ENCODE measurements around the gene SIDT2. TPM values are rescaled to one million over a fixed set of nuclear protein-coding genes. Genes with fewer than 3 reads are reported as not detected.

SIDT2 gene
- total RNA-seq, 1 experiment from 2014 or later: 30.6 TPM

- Histone ChIP-seq H3K9ac (ENCODE audit: low read length) (peak overlapping the region; percentile 87), H3K27ac (ENCODE audit: low read length) (peak overlapping the region; percentile 65), H3K4me1 (ENCODE audit: low read length) (peaks cover 13% of the 10 kb centered on the region), H3K9me3 (ENCODE audit: low read length) (no peaks in the 10 kb centered on the region), H3K36me3 (ENCODE audit: insufficient read depth, low read length) (no peaks in the 10 kb centered on the region), H3K79me2 (ENCODE audit: low read length) (peaks cover 50% of the 10 kb centered on the region), H2AFZ (ENCODE audit: low read length) (no peak overlapping the region), H3K27me3 (ENCODE audit: low read length) (no peaks in the 10 kb centered on the region), H3K4me3 (ENCODE audit: low read length) (peak overlapping the region; percentile 92), H3K9me2 (replicated peaks; ENCODE audit: insufficient read depth, low read length) (no peaks in the 10 kb centered on the region), H3K4me2 (ENCODE audit: low read depth, low read length, poor library complexity, severe bottlenecking) (peak overlapping the region; percentile 87), H4K20me1 (ENCODE audit: insufficient read depth, low read depth, low read length) (peaks cover 14% of the 10 kb centered on the region; the same call in 1 of the 2 replicates)
- peak; percentile 68 for DNase-seq
These were observed 33.8 kb upstream of the SIDT2 start for GRCh38 chr11:117144477-117145392.

GRCh38 chr11:117145393-117145761, 33.2 kb upstream of the SIDT2 start:
- peak overlapping the region; percentile 87 for H3K4me2 ChIP-seq (ENCODE audit: low read depth, low read length, poor library complexity, severe bottlenecking)
- H3K4me3 ChIP-seq (ENCODE audit: low read length): peak overlapping the region; percentile 92
- DNase-seq: no peak
- peak overlapping the region; percentile 87 for H3K9ac ChIP-seq (ENCODE audit: low read length)
- no peaks in the 10 kb centered on the region for H3K36me3 ChIP-seq (ENCODE audit: insufficient read depth, low read length)
- H3K4me1 ChIP-seq (ENCODE audit: low read length): peaks cover 13% of the 10 kb centered on the region
- no peak overlapping the region; the same call in 1 of the 2 replicates for H3K27ac ChIP-seq (ENCODE audit: low read length)
- no peaks in the 10 kb centered on the region for H3K9me3 ChIP-seq (ENCODE audit: low read length)
- H3K27me3 ChIP-seq (ENCODE audit: low read length): no peaks in the 10 kb centered on the region
- peaks cover 56% of the 10 kb centered on the region for H3K79me2 ChIP-seq (ENCODE audit: low read length)
- H3K9me2 ChIP-seq (replicated peaks; ENCODE audit: insufficient read depth, low read length): no peaks in the 10 kb centered on the region
- H2AFZ ChIP-seq (ENCODE audit: low read length): no peak overlapping the region
- peaks cover 14% of the 10 kb centered on the region; the same call in 1 of the 2 replicates for H4K20me1 ChIP-seq (ENCODE audit: insufficient read depth, low read depth, low read length)

DNA sequence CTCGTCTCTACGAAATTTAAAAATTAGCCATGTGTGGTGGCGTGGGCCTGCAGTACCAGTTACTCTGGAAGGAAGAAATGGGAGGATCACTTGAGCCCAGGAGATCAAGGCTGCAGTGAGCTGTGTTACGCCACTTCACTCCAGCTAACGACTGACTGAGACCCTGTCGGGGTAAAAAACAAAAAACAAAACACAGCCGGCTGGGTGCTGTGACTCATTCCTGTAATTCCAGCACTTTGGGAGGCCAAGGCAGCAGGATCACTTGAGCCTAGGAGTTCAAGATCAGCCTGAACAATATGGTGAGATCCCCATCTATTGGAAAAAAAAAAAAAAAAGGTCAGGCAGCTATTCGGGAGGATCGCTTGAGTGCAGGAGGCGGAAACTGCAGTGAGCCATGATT, 32.0 kb upstream of the SIDT2 start:
- peaks cover 61% of the 10 kb centered on the region for H3K79me2 ChIP-seq (ENCODE audit: low read length)
- peaks cover 14% of the 10 kb centered on the region; the same call in 1 of the 2 replicates for H4K20me1 ChIP-seq (ENCODE audit: insufficient read depth, low read depth, low read length)
- H3K27me3 ChIP-seq (ENCODE audit: low read length): no peaks in the 10 kb centered on the region
- no peak overlapping the region for H3K4me2 ChIP-seq (ENCODE audit: low read depth, low read length, poor library complexity, severe bottlenecking)
- no peak for DNase-seq
- H3K4me1 ChIP-seq (ENCODE audit: low read length): peaks cover 13% of the 10 kb centered on the region
- no peaks in the 10 kb centered on the region for H3K9me2 ChIP-seq (replicated peaks; ENCODE audit: insufficient read depth, low read length)
- H2AFZ ChIP-seq (ENCODE audit: low read length): no peak overlapping the region
- no peak overlapping the region for H3K9ac ChIP-seq (ENCODE audit: low read length)
- H3K9me3 ChIP-seq (ENCODE audit: low read length): no peaks in the 10 kb centered on the region
- H3K4me3 ChIP-seq (ENCODE audit: low read length): no peak overlapping the region
- H3K36me3 ChIP-seq (ENCODE audit: insufficient read depth, low read length): no peaks in the 10 kb centered on the region
- H3K27ac ChIP-seq (ENCODE audit: low read length): no peak overlapping the region

DNA sequence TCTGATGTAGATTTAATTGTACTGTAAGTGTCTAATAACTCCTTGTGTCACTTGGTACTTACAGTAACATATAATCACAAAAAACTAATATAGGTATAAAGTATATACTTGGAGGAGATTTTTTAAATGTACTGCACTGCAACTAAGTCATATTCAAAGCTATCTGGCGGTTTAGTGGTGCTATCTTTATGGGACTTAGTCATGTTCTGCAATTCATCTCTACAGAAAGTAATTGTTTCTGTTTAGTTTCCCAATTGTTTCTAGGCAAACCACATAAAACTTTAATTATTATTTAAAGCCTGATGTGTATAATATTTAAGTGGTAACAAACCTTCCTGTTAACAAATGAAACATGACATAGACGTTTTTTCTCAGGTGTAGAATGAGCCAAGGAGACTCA, 26.5 kb upstream of the SIDT2 start:
- Histone ChIP-seq H3K9me3 (ENCODE audit: low read length) (no peaks in the 10 kb centered on the region), H3K79me2 (ENCODE audit: low read length) (peaks cover 86% of the 10 kb centered on the region), H3K4me1 (ENCODE audit: low read length) (no peaks in the 10 kb centered on the region), H3K9me2 (replicated peaks; ENCODE audit: insufficient read depth, low read length) (no peaks in the 10 kb centered on the region), H4K20me1 (ENCODE audit: insufficient read depth, low read depth, low read length) (no peaks in the 10 kb centered on the region), H3K27me3 (ENCODE audit: low read length) (no peaks in the 10 kb centered on the region), H2AFZ (ENCODE audit: low read length) (no peak overlapping the region), H3K27ac (ENCODE audit: low read length) (no peak overlapping the region), H3K9ac (ENCODE audit: low read length) (no peak overlapping the region), H3K36me3 (ENCODE audit: insufficient read depth, low read length) (peaks cover 3% of the 10 kb centered on the region; the same call in 1 of the 2 replicates), H3K4me2 (ENCODE audit: low read depth, low read length, poor library complexity, severe bottlenecking) (no peak overlapping the region), H3K4me3 (ENCODE audit: low read length) (no peak overlapping the region)
- no peak for DNase-seq

GRCh38 chr11:117154468-117154867, 24.1 kb upstream of the SIDT2 start:
- H3K27me3 ChIP-seq (ENCODE audit: low read length): no peaks in the 10 kb centered on the region
- H3K9ac ChIP-seq (ENCODE audit: low read length): no peak overlapping the region
- no peaks in the 10 kb centered on the region for H4K20me1 ChIP-seq (ENCODE audit: insufficient read depth, low read depth, low read length)
- H2AFZ ChIP-seq (ENCODE audit: low read length): no peak overlapping the region
- no peak for DNase-seq
- H3K9me3 ChIP-seq (ENCODE audit: low read length): no peaks in the 10 kb centered on the region
- no peak overlapping the region for H3K4me3 ChIP-seq (ENCODE audit: low read length)
- H3K36me3 ChIP-seq (ENCODE audit: insufficient read depth, low read length): peaks cover 3% of the 10 kb centered on the region; the same call in 1 of the 2 replicates
- no peak overlapping the region for H3K4me2 ChIP-seq (ENCODE audit: low read depth, low read length, poor library complexity, severe bottlenecking)
- no peaks in the 10 kb centered on the region for H3K4me1 ChIP-seq (ENCODE audit: low read length)
- H3K27ac ChIP-seq (ENCODE audit: low read length): no peak overlapping the region
- peaks cover 87% of the 10 kb centered on the region for H3K79me2 ChIP-seq (ENCODE audit: low read length)
- no peaks in the 10 kb centered on the region for H3K9me2 ChIP-seq (replicated peaks; ENCODE audit: insufficient read depth, low read length)

GRCh38 chr11:117157507-117157906, 21.0 kb upstream of the SIDT2 start:
- H2AFZ ChIP-seq (ENCODE audit: low read length): no peak overlapping the region
- no peaks in the 10 kb centered on the region for H3K4me1 ChIP-seq (ENCODE audit: low read length)
- no peaks in the 10 kb centered on the region for H3K27me3 ChIP-seq (ENCODE audit: low read length)
- H3K4me2 ChIP-seq (ENCODE audit: low read depth, low read length, poor library complexity, severe bottlenecking): no peak overlapping the region
- peaks cover 5% of the 10 kb centered on the region for H3K36me3 ChIP-seq (ENCODE audit: insufficient read depth, low read length)
- H3K9me2 ChIP-seq (replicated peaks; ENCODE audit: insufficient read depth, low read length): no peaks in the 10 kb centered on the region
- no peaks in the 10 kb centered on the region for H4K20me1 ChIP-seq (ENCODE audit: insufficient read depth, low read depth, low read length)
- H3K4me3 ChIP-seq (ENCODE audit: low read length): no peak overlapping the region
- DNase-seq: no peak
- no peak overlapping the region for H3K27ac ChIP-seq (ENCODE audit: low read length)
- H3K9ac ChIP-seq (ENCODE audit: low read length): no peak overlapping the region
- H3K9me3 ChIP-seq (ENCODE audit: low read length): no peaks in the 10 kb centered on the region
- peaks cover 74% of the 10 kb centered on the region for H3K79me2 ChIP-seq (ENCODE audit: low read length)

DNA sequence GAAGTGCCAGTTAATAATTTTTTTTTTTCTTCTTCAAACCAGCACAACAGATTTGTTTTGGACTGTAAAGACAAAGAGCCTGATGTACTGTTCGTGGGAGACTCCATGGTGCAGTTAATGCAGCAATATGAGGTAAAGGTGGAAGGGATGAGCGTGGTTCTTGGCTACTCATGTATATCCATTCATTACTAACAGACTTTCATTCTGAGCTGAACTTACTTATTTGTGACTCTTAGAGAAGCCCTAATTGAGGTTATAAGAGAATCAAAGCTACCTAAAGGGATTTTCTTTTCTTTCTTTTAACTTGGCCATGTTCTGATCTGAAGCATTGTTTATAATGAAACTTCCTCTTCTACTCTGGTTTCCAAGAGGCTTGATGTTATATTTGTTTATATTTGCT, 18.7 kb upstream of the SIDT2 start:
- no peaks in the 10 kb centered on the region for H3K9me2 ChIP-seq (replicated peaks; ENCODE audit: insufficient read depth, low read length)
- H2AFZ ChIP-seq (ENCODE audit: low read length): no peak overlapping the region
- no peak overlapping the region for H3K4me3 ChIP-seq (ENCODE audit: low read length)
- H3K4me2 ChIP-seq (ENCODE audit: low read depth, low read length, poor library complexity, severe bottlenecking): no peak overlapping the region
- no peak overlapping the region for H3K9ac ChIP-seq (ENCODE audit: low read length)
- H4K20me1 ChIP-seq (ENCODE audit: insufficient read depth, low read depth, low read length): no peaks in the 10 kb centered on the region
- H3K79me2 ChIP-seq (ENCODE audit: low read length): peaks cover 51% of the 10 kb centered on the region
- no peak for DNase-seq
- no peak overlapping the region for H3K27ac ChIP-seq (ENCODE audit: low read length)
- H3K4me1 ChIP-seq (ENCODE audit: low read length): no peaks in the 10 kb centered on the region
- peaks cover 5% of the 10 kb centered on the region; the same call in 1 of the 2 replicates for H3K36me3 ChIP-seq (ENCODE audit: insufficient read depth, low read length)
- no peaks in the 10 kb centered on the region for H3K9me3 ChIP-seq (ENCODE audit: low read length)
- H3K27me3 ChIP-seq (ENCODE audit: low read length): no peaks in the 10 kb centered on the region

DNA sequence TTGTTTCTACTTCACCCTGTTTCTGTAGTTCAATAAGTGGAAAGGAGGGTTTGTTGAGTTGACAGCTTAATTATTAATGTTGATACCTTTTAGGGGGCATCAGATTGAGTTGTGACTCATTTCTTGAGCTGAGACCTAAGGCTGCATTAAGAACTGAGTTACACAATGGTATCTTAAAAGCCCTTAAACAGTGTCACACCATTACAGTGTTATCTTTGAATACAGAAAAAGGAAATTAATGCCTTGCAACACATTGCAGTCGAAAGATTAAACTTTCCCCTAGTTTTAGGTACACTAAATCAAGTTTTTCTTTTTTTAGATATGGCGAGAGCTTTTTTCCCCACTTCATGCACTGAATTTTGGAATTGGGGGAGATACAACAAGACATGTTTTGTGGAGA, 17.7 kb upstream of the SIDT2 start:
- no peak for DNase-seq
- Histone ChIP-seq H3K9me2 (replicated peaks; ENCODE audit: insufficient read depth, low read length) (no peaks in the 10 kb centered on the region), H2AFZ (ENCODE audit: low read length) (no peak overlapping the region), H3K79me2 (ENCODE audit: low read length) (peaks cover 41% of the 10 kb centered on the region), H4K20me1 (ENCODE audit: insufficient read depth, low read depth, low read length) (no peaks in the 10 kb centered on the region), H3K4me1 (ENCODE audit: low read length) (no peaks in the 10 kb centered on the region), H3K36me3 (ENCODE audit: insufficient read depth, low read length) (peaks cover 5% of the 10 kb centered on the region; the same call in 1 of the 2 replicates), H3K9ac (ENCODE audit: low read length) (no peak overlapping the region), H3K27me3 (ENCODE audit: low read length) (no peaks in the 10 kb centered on the region), H3K4me2 (ENCODE audit: low read depth, low read length, poor library complexity, severe bottlenecking) (no peak overlapping the region), H3K9me3 (ENCODE audit: low read length) (no peaks in the 10 kb centered on the region), H3K4me3 (ENCODE audit: low read length) (no peak overlapping the region), H3K27ac (ENCODE audit: low read length) (no peak overlapping the region)
